IPS-NIHi7 (cell line): ENCODE results near the gene TDRD10.
"Not testable (repeated sequence)": the region's sequence is repeated elsewhere in the genome, so short reads cannot be mapped to it uniquely, and the experiment has no call there.

Experiments used
- DNase-seq: peaks from one replicate; pipeline ENCODE4 v3.0.0; 2012; ENCODE audit warnings: mixed read lengths; ENCODE audit errors: extremely low spot score

TDRD10 gene

DNA sequence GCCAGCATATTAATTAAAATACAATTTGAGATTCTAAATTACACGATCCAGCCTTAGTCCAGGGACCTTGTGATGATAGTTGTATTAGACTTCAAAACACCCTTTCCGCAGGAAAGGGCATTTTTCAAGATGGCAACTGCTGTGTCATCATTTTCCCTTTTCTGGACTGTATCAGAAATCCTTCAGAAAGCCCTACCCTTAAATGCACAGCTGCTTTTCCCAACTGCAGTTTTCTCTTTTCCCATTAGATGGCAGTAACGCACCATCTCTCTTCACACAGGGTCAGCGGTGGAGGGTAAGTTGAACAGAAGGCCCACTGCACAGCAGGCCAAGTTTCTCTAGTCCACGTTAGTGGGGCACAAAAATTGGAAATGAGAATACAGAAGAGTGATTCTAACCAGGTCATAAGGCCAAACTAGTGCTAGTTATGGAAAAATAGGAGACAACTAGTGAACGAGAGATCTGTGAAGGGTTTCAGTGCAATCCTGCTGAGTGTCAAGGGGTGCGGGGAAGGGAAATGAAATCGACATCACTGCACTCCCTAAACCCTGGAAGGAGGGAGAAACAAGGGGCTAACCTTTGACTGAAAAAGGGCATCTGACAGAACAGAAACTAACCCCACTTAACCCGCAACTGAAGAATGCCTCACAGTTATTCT, 22.1 kb upstream of the TDRD10 start:
- peak; percentile 84 for DNase-seq

DNA sequence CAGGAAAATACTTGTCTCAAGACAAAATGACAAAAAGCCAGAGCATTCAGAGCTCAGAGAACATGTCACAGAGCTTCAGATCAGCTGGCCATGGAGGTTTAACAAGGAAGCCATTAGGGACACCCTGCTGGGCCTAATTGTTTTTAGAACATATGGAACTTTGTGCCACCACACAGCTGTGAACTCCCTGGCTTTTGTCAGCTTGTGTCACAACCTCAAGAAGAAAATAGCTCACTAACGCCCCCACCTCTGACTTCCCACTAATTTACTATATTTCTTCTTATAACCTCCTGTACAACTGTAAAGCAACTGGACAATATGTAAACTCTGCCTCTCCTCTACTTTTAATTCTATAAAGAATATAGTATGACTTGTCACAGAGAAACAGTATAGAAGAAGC, 21.0 kb upstream of the TDRD10 start:
- DNase-seq = no peak

- DNase-seq = no peak
Observed at GRCh38 chr1:154483941-154484803, 17.8 kb upstream of the TDRD10 start.

GRCh38 chr1:154485106-154485505, 16.9 kb upstream of the TDRD10 start:
- no peak for DNase-seq

DNA sequence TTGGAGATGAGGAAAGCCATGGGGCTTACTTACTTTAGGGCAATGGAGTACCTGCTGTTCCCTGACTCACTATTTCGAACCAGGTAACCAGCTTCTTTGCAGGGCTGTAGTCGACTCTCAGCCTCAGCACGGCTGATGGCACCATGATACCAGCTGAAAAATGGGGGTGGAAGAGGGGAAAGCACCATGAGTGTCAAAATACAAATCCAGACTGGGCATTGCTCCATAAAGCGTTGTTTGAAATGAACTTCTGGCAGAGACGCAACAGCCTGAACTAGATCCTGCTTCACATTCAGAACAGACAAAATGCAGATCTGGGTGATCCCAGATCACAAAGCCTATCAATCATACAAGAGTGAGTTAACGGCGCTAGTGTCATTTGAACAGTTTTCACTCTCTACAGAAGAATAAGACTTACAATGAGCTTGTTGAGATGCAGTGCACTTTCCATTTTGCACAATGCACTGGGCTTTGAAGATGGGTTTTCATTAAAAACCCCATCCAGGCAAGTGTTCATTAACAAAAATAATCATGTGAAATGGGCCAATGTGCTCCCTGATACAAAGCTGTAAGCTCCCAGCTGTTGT, 16.0 kb upstream of the TDRD10 start:
- DNase-seq = no peak

GRCh38 chr1:154486756-154487155, 15.3 kb upstream of the TDRD10 start:
- DNase-seq = not testable (repeated sequence)

DNA sequence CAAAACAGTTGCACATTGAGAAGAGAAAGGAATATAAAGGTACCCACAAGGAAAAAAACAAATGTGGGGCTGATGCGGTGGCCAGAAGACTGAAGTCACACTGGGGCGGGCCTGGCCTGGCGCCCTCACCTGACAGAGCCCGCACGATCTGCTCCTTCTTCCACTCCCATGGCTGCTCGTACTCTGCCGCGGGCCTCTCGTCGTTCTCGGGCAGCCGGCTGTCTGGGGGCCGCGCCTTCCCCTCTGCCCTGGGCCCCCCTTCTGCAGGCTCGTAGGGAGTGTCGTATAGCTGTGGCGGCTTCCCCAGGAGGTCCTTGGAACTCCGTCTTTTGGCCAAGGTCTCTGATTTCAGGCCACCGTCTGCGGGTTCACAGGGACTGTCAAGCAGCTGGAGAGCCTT, 13.1 kb upstream of the TDRD10 start:
- DNase-seq = no peak

GRCh38 chr1:154489695-154490274, 12.2 kb upstream of the TDRD10 start:
- DNase-seq = no peak

DNA sequence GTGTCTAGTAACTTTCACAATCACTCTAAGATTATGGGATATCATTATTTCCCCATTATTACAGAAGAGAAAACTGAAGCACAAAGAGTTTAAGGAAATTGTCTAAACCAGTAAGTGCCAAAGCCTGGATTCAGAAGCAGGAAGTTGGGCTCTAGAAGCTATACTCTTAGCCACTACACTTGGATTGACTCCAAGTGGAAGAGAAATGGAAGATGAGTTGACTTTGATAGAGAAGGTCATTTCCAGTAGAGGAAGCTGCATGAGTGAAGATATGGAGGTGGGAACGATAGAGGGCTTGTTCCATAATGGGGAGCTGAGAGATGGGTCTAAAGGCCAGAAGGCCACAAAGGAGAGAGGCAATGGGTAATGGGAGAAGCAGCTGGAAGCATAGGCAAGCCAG, 11.7 kb upstream of the TDRD10 start:
- no peak for DNase-seq

- DNase-seq = no peak
Observed at GRCh38 chr1:154492115-154492514, 9.9 kb upstream of the TDRD10 start.

- peak; percentile 44 for DNase-seq
Observed at GRCh38 chr1:154493276-154493675, 8.7 kb upstream of the TDRD10 start.

DNA sequence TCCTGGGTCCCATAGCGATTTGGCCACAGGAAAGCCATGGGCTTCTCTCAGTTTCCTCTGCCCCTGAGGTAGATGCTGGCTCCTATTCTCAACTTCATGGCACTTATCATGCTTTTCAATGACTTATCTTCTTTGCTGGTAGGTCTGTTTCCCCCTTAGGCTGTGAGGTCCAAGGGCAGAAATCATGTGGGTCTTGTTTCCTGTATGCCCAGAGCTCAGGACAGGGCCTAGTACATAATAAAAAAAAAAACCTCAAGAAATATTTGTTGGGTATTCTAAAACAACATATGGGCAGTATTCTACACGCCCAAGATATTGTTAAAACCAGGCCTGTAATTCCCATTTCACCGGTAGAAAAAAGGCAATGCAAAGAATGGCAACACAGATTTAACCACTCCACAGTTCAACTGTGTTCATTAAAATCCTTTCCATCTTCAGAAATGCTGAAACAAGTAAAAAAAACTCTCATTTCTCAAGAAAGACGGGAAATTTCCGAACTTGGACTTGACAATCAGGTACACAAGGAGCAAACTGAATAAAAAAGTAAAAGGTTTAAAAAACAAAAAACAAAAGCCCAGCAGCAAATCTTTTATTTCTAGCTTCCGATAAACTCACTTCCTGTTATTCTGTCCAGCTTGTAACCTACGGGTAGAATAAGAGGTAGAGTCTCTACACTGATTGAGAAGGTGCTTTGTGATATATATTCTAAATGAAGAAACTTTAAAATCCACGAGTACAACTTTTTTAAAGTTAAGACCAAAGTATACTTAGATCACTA, 6.3 kb upstream of the TDRD10 start:
- DNase-seq = no peak

DNA sequence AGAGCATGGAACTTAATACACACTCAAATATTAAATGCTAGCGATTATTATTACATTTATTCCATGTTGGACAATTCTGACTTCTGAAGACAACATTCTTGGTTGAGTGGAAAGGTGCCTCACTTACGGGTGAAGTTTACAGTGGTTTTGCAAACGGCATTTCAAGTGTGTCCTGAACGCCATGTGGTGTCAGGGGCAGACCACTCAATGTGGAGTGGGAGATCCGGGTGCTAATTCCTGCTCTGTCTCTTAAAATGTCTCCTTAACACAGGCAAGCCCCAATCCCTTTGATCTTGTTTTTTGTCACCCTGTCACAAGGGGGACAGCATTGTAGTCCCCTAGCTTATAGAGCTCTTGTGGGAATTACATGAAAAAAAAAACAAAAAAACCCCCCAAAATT, 5.6 kb upstream of the TDRD10 start:
- no peak for DNase-seq

- no peak for DNase-seq
Observed at GRCh38 chr1:154497026-154497806, 4.8 kb upstream of the TDRD10 start.

DNA sequence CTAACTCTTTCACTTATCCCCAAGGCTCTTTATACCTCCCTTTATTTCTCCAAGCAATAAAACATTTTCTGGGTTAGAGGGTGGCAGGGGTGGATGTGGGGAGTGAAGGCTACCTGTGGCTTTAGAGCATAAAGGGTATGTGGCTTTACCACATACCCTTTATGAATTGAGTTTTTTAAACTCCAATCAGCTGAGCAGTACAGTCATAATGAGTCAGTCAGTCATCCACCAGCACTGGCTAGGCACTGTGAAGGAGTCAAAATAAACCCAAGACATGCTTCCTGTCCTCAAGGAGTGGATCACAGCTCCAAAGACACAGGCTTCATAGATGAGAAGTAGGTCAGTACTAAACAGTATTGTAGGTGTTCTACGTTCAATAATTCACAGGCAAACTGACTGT, 2.6 kb upstream of the TDRD10 start:
- DNase-seq = no peak

- no peak for DNase-seq
Observed at GRCh38 chr1:154500533-154500932, 1.5 kb upstream of the TDRD10 start.

GRCh38 chr1:154501423-154502065, 475 bp upstream of the TDRD10 start:
- peak; percentile 56 for DNase-seq

GRCh38 chr1:154502744-154503115, 711 bp downstream of the TDRD10 start:
- DNase-seq = peak; percentile 58

DNA sequence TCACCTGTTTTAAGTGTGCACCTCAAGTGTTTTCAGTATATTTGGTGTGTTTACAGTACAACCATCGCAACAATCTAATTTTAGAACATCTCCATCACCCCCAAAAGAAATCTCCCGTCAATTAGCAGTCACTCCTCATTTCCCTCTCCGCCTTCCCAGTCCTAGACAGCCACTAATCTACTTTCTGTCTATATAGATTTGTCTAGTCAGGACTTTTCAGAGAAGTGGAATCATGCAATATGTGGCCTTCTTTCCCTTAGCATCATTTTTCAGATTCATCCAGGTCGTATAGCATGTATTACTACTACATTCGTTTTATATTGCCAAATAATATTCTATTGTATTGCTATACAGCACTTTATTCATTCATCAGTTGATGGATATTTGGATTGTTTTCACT, 1.9 kb downstream of the TDRD10 start:
- DNase-seq = no peak

- no peak for DNase-seq
Observed at GRCh38 chr1:154512760-154513159, 10.7 kb downstream of the TDRD10 start.
